Naive thymus-derived CD4-positive, alpha-beta T cell (primary cell): ENCODE data around the gene DACT2. TPM values are rescaled to one million over a fixed set of nuclear protein-coding genes. Genes with fewer than 3 reads are reported as not detected.

Experiments
- ATAC-seq: fragments of 150-1000 bp; cut with Tn5 transposase; 2 replicates; pipeline ENCODE4 v1.10.0; 2021; ENCODE audit warnings: mild to moderate bottlenecking, moderate library complexity
- CTCF ChIA-PET: fragments of 350-600 bp; sonication (Branson Sonifier 250); formaldehyde crosslinking; loops from one replicate; lab custom pipeline; 2021; ENCODE audit warnings: antibody characterized with exemption; lab: Charles Lee
- POLR2A ChIA-PET: fragments of 350-600 bp; sonication (Branson Sonifier 250); formaldehyde crosslinking; loops from one replicate; lab custom pipeline; 2021; ENCODE audit warnings: antibody characterized with exemption, inconsistent platforms; lab: Charles Lee
- DNase-seq, 9 donors: peaks; one replicate each; pipeline versions ENCODE4 v3.0.0 to v3.0.0-alpha.2; 2020 to 2022; ENCODE audit warnings: mixed read lengths in 1 of 9
- H3K27ac ChIP-seq: one replicate; pipeline ENCODE4 v1.7.0; 2013; ENCODE audit warnings: mild to moderate bottlenecking, low read depth, low read length, moderate library complexity
- H3K27me3 ChIP-seq, 2 donors: one replicate each; pipeline ENCODE4 v1.7.0; 2013; ENCODE audit warnings: low read length in 2 of 2, mild to moderate bottlenecking in 2 of 2, moderate library complexity in 2 of 2; ENCODE audit not compliant: control insufficient read depth in 2 of 2, insufficient read depth in 2 of 2
- H3K36me3 ChIP-seq, 3 experiments: 1 replicate in 2 of 3; 2 replicates in 1 of 3; pipeline ENCODE4 v1.7.0; 2013; ENCODE audit warnings: low read length in 3 of 3, mild to moderate bottlenecking in 3 of 3, moderate library complexity in 1 of 3; ENCODE audit not compliant: insufficient read depth in 3 of 3, control insufficient read depth in 2 of 3
- H3K4me1 ChIP-seq, 2 donors: one replicate each; pipeline ENCODE4 v1.7.0; 2013; ENCODE audit warnings: low read length in 2 of 2, mild to moderate bottlenecking in 2 of 2, moderate library complexity in 1 of 2; ENCODE audit not compliant: control insufficient read depth in 2 of 2, insufficient read depth in 2 of 2
- H3K4me3 ChIP-seq: 2 replicates; pipeline ENCODE4 v1.7.0; 2013; ENCODE audit warnings: mild to moderate bottlenecking, low read length
- H3K9me3 ChIP-seq, 3 experiments: 1 replicate in 2 of 3; 2 replicates in 1 of 3; pipeline ENCODE4 v1.7.0; 2013; ENCODE audit warnings: low read length in 3 of 3; ENCODE audit not compliant: control insufficient read depth in 2 of 3
- H3K27ac Mint-ChIP-seq, 9 donors: one replicate each; pipeline ENCODE4 v1.8.0; 2020 to 2022; ENCODE audit warnings: mixed read lengths in 9 of 9, mild to moderate bottlenecking in 8 of 9, moderate library complexity in 5 of 9, inconsistent platforms in 2 of 9
- H3K27me3 Mint-ChIP-seq, 5 donors: one replicate each; pipeline ENCODE4 v1.8.0; 2021 to 2022; ENCODE audit warnings: mixed read lengths in 5 of 5, mild to moderate bottlenecking in 1 of 5
- H3K36me3 Mint-ChIP-seq, 5 donors: one replicate each; pipeline ENCODE4 v1.8.0; 2020 to 2022; ENCODE audit warnings: mixed read lengths in 5 of 5, mild to moderate bottlenecking in 3 of 5, inconsistent platforms in 1 of 5
- H3K4me1 Mint-ChIP-seq, 7 donors: one replicate each; pipeline ENCODE4 v1.8.0; 2020 to 2022; ENCODE audit warnings: mixed read lengths in 7 of 7, mild to moderate bottlenecking in 3 of 7, inconsistent platforms in 1 of 7
- H3K4me3 Mint-ChIP-seq, 10 donors: one replicate each; pipeline ENCODE4 v1.8.0; 2020 to 2022; ENCODE audit warnings: mild to moderate bottlenecking in 10 of 10, mixed read lengths in 10 of 10, moderate library complexity in 6 of 10, inconsistent platforms in 2 of 10
- H3K9me3 Mint-ChIP-seq, 11 donors: one replicate each; pipeline ENCODE4 v1.8.0; 2020 to 2022; ENCODE audit warnings: mixed read lengths in 11 of 11, mild to moderate bottlenecking in 4 of 11, inconsistent platforms in 1 of 11, moderate library complexity in 1 of 11
- intact Hi-C, 2 donors: fragments of 100-400 bp; cut with micrococcal nuclease; formaldehyde crosslinking; loops; one replicate each; pipeline ENCODE4 v1.15.1; 2023
- polyA plus RNA-seq, 2 donors: library from polyadenylated mRNA; unstranded; fragments of 300-500 nt; fragmentation: Illumina TruSeq; gene quantifications; one replicate each; pipeline ENCODE4 v1.2.3, GENCODE V29; 2021
- total RNA-seq, 6 experiments: library from RNA in 5 of 6; stranded (reverse) in 5 of 6; gene quantifications; 1 replicate in 5 of 6; 2 replicates in 1 of 6; pipeline ENCODE4 v1.2.3 and lab custom pipeline; 2021 to 2026

Gene DACT2
- total and polyA plus RNA-seq, 7 experiments from 2014 or later: 0.65 TPM; not detected in 6

DNA sequence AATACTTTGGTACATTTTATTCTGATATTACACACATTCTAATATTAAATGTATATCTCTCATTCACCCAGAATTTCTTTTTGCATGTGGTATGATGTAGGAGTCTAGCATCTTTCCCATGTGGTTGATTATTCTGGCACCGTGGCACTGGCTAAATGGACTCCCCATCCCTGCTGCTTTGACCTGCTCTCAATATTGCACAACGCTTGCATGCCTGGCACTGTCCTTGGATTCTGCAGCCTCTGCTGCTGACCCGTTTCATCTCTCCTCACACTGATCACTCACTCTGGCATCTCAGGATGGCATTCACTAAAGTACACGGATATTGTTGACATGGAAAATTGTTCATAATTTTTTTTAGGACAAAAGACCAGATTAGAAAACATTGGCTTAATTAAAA, 11.5 kb upstream of the DACT2 start:
- Histone ChIP-seq H3K9me3 (no peaks in the 10 kb centered on the region), H3K36me3 (no peaks in the 10 kb centered on the region), H3K4me1 (no peaks in the 10 kb centered on the region), H3K4me3 (no peak overlapping the region), H3K27me3 (no peaks in the 10 kb centered on the region), H3K27ac (no peak overlapping the region)
- intact Hi-C loops: no loop called here
- Mint-ChIP-seq H3K27me3 (peaks cover 6 to 65% (median 36%) of the 10 kb centered on the region in 5 donors), H3K9me3 (peaks cover 0 to 7% (median 0%) of the 10 kb centered on the region in 11 donors), H3K4me3 (no peak overlapping the region), H3K27ac (no peak overlapping the region), H3K4me1 (peaks cover 0 to 5% (median 0%) of the 10 kb centered on the region in 7 donors), H3K36me3 (peaks cover 0 to 5% (median 0%) of the 10 kb centered on the region in 5 donors)
- ATAC-seq: no peak
- POLR2A ChIA-PET: no interaction called here
- DNase-seq: no peak
- CTCF ChIA-PET: no interaction called here

DNA sequence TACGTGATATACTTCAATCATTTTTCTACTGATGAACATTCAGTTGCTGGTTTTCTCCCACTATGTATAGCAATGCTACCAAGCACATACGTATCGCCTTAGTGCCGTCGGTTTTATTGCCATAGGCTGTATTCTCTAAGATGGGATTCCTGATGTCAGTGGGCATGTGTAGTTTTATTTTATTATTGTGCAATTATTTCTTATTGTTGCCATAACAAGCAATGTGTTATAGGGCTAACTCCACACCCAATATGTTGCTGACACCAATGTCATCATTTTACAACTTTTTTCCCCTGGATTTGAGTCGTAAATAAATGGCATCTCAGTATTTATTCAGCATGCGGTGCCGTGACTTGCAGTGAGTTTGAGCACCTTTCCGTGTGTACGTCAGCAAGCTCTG, 10.8 kb upstream of the DACT2 start:
- Histone ChIP-seq H3K4me1 (no peaks in the 10 kb centered on the region), H3K36me3 (no peaks in the 10 kb centered on the region), H3K4me3 (no peak overlapping the region), H3K27me3 (no peaks in the 10 kb centered on the region), H3K27ac (no peak overlapping the region), H3K9me3 (no peaks in the 10 kb centered on the region)
- peaks cover 0 to 5% (median 0%) of the 10 kb centered on the region in 7 donors for H3K4me1 Mint-ChIP-seq
- no peak overlapping the region for H3K4me3 Mint-ChIP-seq
- ChIA-PET CTCF (no interaction called here), POLR2A (no interaction called here)
- peaks cover 0 to 7% (median 0%) of the 10 kb centered on the region in 11 donors for H3K9me3 Mint-ChIP-seq
- peaks cover 0 to 5% (median 0%) of the 10 kb centered on the region in 5 donors for H3K36me3 Mint-ChIP-seq
- H3K27me3 Mint-ChIP-seq: peaks cover 9 to 71% (median 39%) of the 10 kb centered on the region in 5 donors
- H3K27ac Mint-ChIP-seq: no peak overlapping the region
- intact Hi-C loops: no loop called here
- ATAC-seq (no peak), DNase-seq (no peak)

DNA sequence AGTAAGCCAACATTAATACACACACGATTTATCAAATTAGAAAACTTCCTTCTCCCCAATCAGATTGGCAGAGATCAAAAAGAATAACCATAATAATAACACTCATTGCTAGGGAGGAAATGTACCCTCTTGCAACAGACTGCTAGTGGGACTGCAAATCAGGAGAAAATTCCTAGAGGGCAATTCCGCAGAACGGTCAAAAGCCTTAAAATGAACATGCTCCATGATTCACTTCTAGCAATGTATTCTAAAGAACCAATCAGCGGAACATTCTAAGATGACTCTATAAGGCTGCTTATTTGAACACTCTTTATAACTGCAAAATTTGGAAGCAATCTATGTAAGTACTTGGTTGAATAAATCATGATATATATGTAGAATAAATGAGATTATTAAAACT, 8.5 kb upstream of the DACT2 start:
- no peak overlapping the region for H3K4me3 Mint-ChIP-seq
- no peak for ATAC-seq
- H3K36me3 Mint-ChIP-seq: peaks cover 0 to 5% (median 0%) of the 10 kb centered on the region in 5 donors
- Histone ChIP-seq H3K27me3 (no peaks in the 10 kb centered on the region), H3K36me3 (no peaks in the 10 kb centered on the region), H3K27ac (no peak overlapping the region), H3K4me1 (no peaks in the 10 kb centered on the region), H3K9me3 (no peaks in the 10 kb centered on the region), H3K4me3 (no peak overlapping the region)
- peaks cover 0 to 10% (median 0%) of the 10 kb centered on the region in 11 donors for H3K9me3 Mint-ChIP-seq
- CTCF ChIA-PET: no interaction called here
- peaks cover 14 to 79% (median 54%) of the 10 kb centered on the region in 5 donors for H3K27me3 Mint-ChIP-seq
- peaks cover 0 to 5% (median 0%) of the 10 kb centered on the region in 7 donors for H3K4me1 Mint-ChIP-seq
- intact Hi-C loops: no loop called here
- POLR2A ChIA-PET: no interaction called here
- no peak for DNase-seq
- no peak overlapping the region for H3K27ac Mint-ChIP-seq

DNA sequence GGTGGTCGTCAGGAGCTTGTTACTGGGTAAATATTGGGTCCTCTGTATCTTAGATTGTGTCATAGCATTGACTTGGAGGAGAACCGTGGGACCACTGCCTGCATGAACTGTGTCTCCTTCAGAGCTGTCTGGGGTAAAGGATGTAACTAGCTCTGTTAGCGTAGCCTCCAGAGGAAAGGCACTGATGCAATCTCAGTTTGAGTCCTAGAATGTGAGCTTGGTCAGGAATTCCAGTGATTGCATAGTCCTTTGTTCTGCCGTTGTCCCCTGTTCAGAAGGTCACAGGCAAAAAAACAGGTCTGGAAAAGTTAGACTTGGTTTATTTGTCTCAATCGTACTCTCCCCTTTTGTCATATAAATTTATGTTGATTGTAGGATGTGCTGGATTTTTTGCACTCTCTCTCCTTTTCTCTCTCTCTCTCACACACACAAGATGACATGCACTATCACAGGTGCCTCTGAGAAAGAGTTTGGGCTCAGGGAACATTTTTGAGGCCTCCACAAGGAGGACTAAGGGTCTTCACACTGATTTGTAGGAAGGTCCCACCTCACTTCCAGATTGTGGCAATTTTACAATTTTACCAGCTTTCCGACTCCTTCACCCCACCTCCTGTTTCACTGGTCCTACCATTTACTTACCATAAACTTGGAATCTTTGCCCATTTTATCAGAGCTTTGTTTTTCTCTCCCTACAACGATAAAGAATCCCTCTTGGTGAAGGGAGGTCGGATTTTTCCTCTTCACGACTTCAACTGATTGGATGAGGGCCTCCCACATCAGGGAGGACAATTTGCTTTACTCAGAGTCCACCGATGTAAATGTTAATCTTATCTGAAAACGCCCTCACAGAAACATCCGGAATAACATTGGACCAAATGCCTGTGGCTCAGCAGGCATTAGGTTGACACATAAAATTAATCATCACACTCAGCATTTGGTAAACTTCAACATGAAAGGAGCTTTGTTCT, 7.0 kb upstream of the DACT2 start:
- no peak overlapping the region for H3K27ac Mint-ChIP-seq
- H3K36me3 Mint-ChIP-seq: peaks cover 0 to 5% (median 0%) of the 10 kb centered on the region in 5 donors
- H3K9me3 Mint-ChIP-seq: peaks cover 0 to 14% (median 0%) of the 10 kb centered on the region in 11 donors
- H3K4me1 Mint-ChIP-seq: peaks cover 0 to 5% (median 0%) of the 10 kb centered on the region in 7 donors
- no peaks in the 10 kb centered on the region for H3K36me3 ChIP-seq
- CTCF ChIA-PET: no interaction called here
- no peak for DNase-seq
- intact Hi-C loops: no loop called here
- no peak overlapping the region for H3K4me3 ChIP-seq
- no peak overlapping the region for H3K4me3 Mint-ChIP-seq
- H3K9me3 ChIP-seq: no peaks in the 10 kb centered on the region
- POLR2A ChIA-PET: no interaction called here
- H3K27me3 ChIP-seq: no peaks in the 10 kb centered on the region
- no peak overlapping the region for H3K27ac ChIP-seq
- no peak for ATAC-seq
- H3K27me3 Mint-ChIP-seq: peaks cover 19 to 75% (median 56%) of the 10 kb centered on the region in 5 donors
- H3K4me1 ChIP-seq: no peaks in the 10 kb centered on the region

DNA sequence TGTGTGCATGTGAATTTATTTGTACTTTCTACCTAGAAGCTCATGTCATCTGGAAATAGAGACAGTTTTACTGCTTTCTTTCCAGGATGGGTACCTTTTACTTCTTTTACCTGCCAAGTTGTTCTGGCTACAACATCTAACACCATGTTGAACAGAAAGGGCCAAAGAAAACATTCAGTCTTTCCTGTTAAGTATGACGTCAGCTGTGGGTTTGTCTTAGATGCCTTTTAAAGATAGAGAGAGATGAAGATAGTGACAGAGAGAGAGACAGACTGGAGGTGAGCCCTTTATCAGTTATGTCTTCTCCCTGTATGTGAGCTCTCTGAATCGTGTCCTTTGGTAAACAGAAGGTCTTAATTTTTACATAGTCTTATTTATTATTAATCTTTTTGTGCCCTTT, 3.4 kb upstream of the DACT2 start:
- Histone ChIP-seq H3K9me3 (no peaks in the 10 kb centered on the region), H3K36me3 (no peaks in the 10 kb centered on the region), H3K27ac (no peak overlapping the region), H3K4me1 (no peaks in the 10 kb centered on the region), H3K4me3 (no peak overlapping the region), H3K27me3 (no peaks in the 10 kb centered on the region)
- H3K9me3 Mint-ChIP-seq: peaks cover 0 to 22% (median 3%) of the 10 kb centered on the region in 11 donors
- H3K4me3 Mint-ChIP-seq: no peak overlapping the region
- ChIA-PET CTCF (no interaction called here), POLR2A (no interaction called here)
- H3K27ac Mint-ChIP-seq: no peak overlapping the region
- ATAC-seq (no peak), DNase-seq (no peak)
- intact Hi-C loops: no loop called here
- H3K4me1 Mint-ChIP-seq: peaks cover 0 to 2% (median 0%) of the 10 kb centered on the region in 7 donors
- peaks cover 44 to 71% (median 53%) of the 10 kb centered on the region in 5 donors for H3K27me3 Mint-ChIP-seq
- no peaks in the 10 kb centered on the region for H3K36me3 Mint-ChIP-seq

DNA sequence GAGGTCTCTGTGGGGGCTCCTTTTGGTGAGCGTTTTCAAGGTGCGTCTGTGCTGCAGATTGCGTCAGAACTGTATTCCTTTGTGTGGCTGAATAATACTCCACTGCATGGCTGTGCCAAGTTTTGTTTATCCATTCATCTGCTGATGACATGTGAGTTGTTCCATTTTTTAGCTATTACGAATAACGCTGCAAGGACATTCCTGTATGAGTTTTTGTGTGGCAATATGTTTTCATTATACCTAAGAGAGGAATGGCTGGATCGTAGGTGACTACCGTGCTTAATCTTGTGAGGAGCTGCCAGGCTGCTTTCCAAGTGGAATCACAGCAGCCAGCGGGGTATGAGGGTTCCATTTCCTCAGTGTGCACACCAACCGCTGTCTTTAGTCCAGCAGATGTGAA, 1.1 kb upstream of the DACT2 start:
- Histone ChIP-seq H3K9me3 (no peaks in the 10 kb centered on the region), H3K4me1 (no peaks in the 10 kb centered on the region), H3K4me3 (no peak overlapping the region), H3K27me3 (no peaks in the 10 kb centered on the region), H3K27ac (no peak overlapping the region), H3K36me3 (no peaks in the 10 kb centered on the region)
- no peak for DNase-seq
- ChIA-PET CTCF (no interaction called here), POLR2A (no interaction called here)
- peaks cover 32 to 54% (median 42%) of the 10 kb centered on the region in 5 donors for H3K27me3 Mint-ChIP-seq
- H3K36me3 Mint-ChIP-seq: no peaks in the 10 kb centered on the region
- H3K27ac Mint-ChIP-seq: no peak overlapping the region
- ATAC-seq: no peak
- peaks cover 0 to 17% (median 3%) of the 10 kb centered on the region in 11 donors for H3K9me3 Mint-ChIP-seq
- H3K4me1 Mint-ChIP-seq: peaks cover 0 to 2% (median 0%) of the 10 kb centered on the region in 7 donors
- H3K4me3 Mint-ChIP-seq: no peak overlapping the region
- intact Hi-C loops: no loop called here
